HepG2 (cell line): ENCODE measurements around the gene PAPSS1. TPM values are rescaled to one million over a fixed set of nuclear protein-coding genes. Genes with fewer than 3 reads are reported as not detected.

ENCODE experiments used
- BORCS8-MEF2B ChIP-seq: sonication (generic); formaldehyde crosslinking; IDR thresholded peaks from 2 replicates; pipeline ENCODE4 v1.8.0; 2022; ENCODE audit warnings: mild to moderate bottlenecking, missing genetic modification reagents
- GZF1 ChIP-seq: sonication (generic); formaldehyde crosslinking; IDR thresholded peaks from 2 replicates; pipeline ENCODE4 v1.5.1; 2020; ENCODE audit warnings: mild to moderate bottlenecking, missing genetic modification reagents
- HDAC2 ChIP-seq: sonication (generic); formaldehyde crosslinking; IDR thresholded peaks from 2 replicates; pipeline ENCODE4 v1.4.0; 2020; ENCODE audit warnings: missing genetic modification reagents
- KDM4B ChIP-seq: sonication (generic); formaldehyde crosslinking; IDR thresholded peaks from 2 replicates; pipeline ENCODE4 v1.4.0; 2020; ENCODE audit warnings: missing genetic modification reagents
- POLR2G ChIP-seq: fragments of 200-400 bp; formaldehyde crosslinking; IDR thresholded peaks from 2 replicates; pipeline ENCODE4 v1.6.1; 2018; ENCODE audit warnings: mild to moderate bottlenecking, low read depth, low read length, moderate library complexity
- REST ChIP-seq, 2 experiments: IDR thresholded peaks; 2 replicates each; pipeline ENCODE4 v1.6.1; 2011 to 2012; ENCODE audit warnings: low read length in 2 of 2, borderline replicate concordance in 1 of 2, low read depth in 1 of 2, mild to moderate bottlenecking in 1 of 2, moderate library complexity in 1 of 2
- SP1 ChIP-seq, 2 experiments: fragments of 450-650 bp in 1 of 2; sonication (generic) in 1 of 2; formaldehyde crosslinking in 1 of 2; IDR thresholded peaks; 2 replicates each; pipeline versions ENCODE4 v1.4.0 to v1.6.1; 2016 to 2020; ENCODE audit warnings: missing genetic modification reagents in 1 of 2
- SYNCRIP ChIP-seq: fragments of 200-400 bp; formaldehyde crosslinking; IDR thresholded peaks from 2 replicates; pipeline ENCODE4 v1.6.1; 2018; ENCODE audit warnings: mild to moderate bottlenecking, low read depth, low read length; ENCODE audit not compliant: insufficient read depth
- TFAP4 ChIP-seq: sonication (generic); IDR thresholded peaks from 2 replicates; pipeline ENCODE4 v1.6.1; 2016; ENCODE audit warnings: low read depth, borderline replicate concordance
- TIGD3 ChIP-seq: sonication (generic); formaldehyde crosslinking; IDR thresholded peaks from 2 replicates; pipeline ENCODE4 v1.5.1; 2020; ENCODE audit warnings: mild to moderate bottlenecking, missing genetic modification reagents, borderline replicate concordance
- TSC22D2 ChIP-seq: sonication (generic); formaldehyde crosslinking; IDR thresholded peaks from 2 replicates; pipeline ENCODE4 v1.5.1; 2020; ENCODE audit warnings: missing genetic modification reagents, mild to moderate bottlenecking, borderline replicate concordance
- ZNF574 ChIP-seq: sonication (generic); formaldehyde crosslinking; IDR thresholded peaks from 2 replicates; pipeline ENCODE4 v1.4.0; 2020; ENCODE audit warnings: missing genetic modification reagents
- ZNF746 ChIP-seq: sonication (generic); formaldehyde crosslinking; IDR thresholded peaks from 2 replicates; pipeline ENCODE4 v1.8.0; 2022; ENCODE audit warnings: mild to moderate bottlenecking, missing genetic modification reagents
- ZNF776 ChIP-seq: sonication (generic); formaldehyde crosslinking; IDR thresholded peaks from 2 replicates; pipeline ENCODE4 v1.4.0; 2020; ENCODE audit warnings: mild to moderate bottlenecking, missing genetic modification reagents
- polyA plus RNA-seq, 8 experiments: library from polyadenylated mRNA; depleted of rRNA in 3 of 8; stranded (reverse) in 7 of 8; unstranded in 1 of 8; fragments of >200 nt; fragmentation: Illumina TruSeq in 4 of 8; extraction: Trizol in 4 of 8; gene quantifications; 2 replicates each; pipeline versions ENCODE4 v1.2.1 to v1.2.3, GENCODE V29; 2011 to 2016; ENCODE audit warnings: low read depth in 4 of 8, missing spikeins in 1 of 8, mixed read lengths in 1 of 8; ENCODE audit not compliant: insufficient read depth in 1 of 8
- total RNA-seq, 5 experiments: library from RNA; depleted of rRNA; stranded (reverse); fragments of >200 nt; fragmentation: Illumina TruSeq; extraction: Trizol; gene quantifications; 2 replicates each; pipeline ENCODE4 v1.2.3, GENCODE V29; 2016; ENCODE audit warnings: low read depth in 1 of 5

The PAPSS1 gene
- total and polyA plus RNA-seq, 2 of the 13 experiments (the other 11 are each of a cell fraction or from before 2014, with no cell fraction given), result 105 to 126 TPM

GRCh38 chr4:107719922-107720722, at the start of gene PAPSS1 (continued):
- peak; percentile 63; the same call in 1 of the 2 replicates for TF ChIP-seq KDM4B (CRISPR knock-in tag)
- 0 out of 2 replicates have a peak, but pooled peaks have one; percentile 18 for TF ChIP-seq TIGD3
- no peak for TF ChIP-seq SYNCRIP
- 0 out of 2 replicates have a peak, but pooled peaks have one; percentile 66 for TF ChIP-seq BORCS8-MEF2B (CRISPR knock-in tag)
- TF ChIP-seq REST (IDR thresholded peaks at IDR 0.05; ENCODE audit: borderline replicate concordance in 1 of 2, low read depth in 1 of 2, low read length in 2 of 2), result peak in 1 of 2 experiments; percentile 38; a peak in 1 of 4 replicates
- peak; percentile 27; the same call in 1 of the 2 replicates for TF ChIP-seq GZF1 (CRISPR knock-in tag)
- TF ChIP-seq TFAP4, result no peak
- peak; percentile 66; the same call in 1 of the 2 replicates for TF ChIP-seq ZNF746 (CRISPR knock-in tag)
- peak; percentile 29; the same call in 1 of the 2 replicates for TF ChIP-seq ZNF574 (CRISPR knock-in tag)
- 0 out of 2 replicates have a peak, but pooled peaks have one; percentile 45 for TF ChIP-seq TSC22D2 (CRISPR knock-in tag)
- TF ChIP-seq ZNF776 (CRISPR knock-in tag), result peak; percentile 88; the same call in 1 of the 2 replicates
- TF ChIP-seq POLR2G, result peak; percentile 82
- peak; percentile 30; the same call in 1 of the 2 replicates for TF ChIP-seq HDAC2
- no peak for TF ChIP-seq SP1 (IDR thresholded peaks at IDR 0.05)
- TF ChIP-seq SP1 (CRISPR knock-in tag; IDR thresholded peaks at IDR 0.05), result peak; percentile 57
